Measurements from ENCODE around the gene MICAL2. TPM values are rescaled to one million over a fixed set of nuclear protein-coding genes. Genes with fewer than 3 reads are reported as not detected.

The MICAL2 gene
- total and polyA plus RNA-seq, 10 of the 15 experiments (the other 5 are each of a cell fraction or from before 2014, with no cell fraction given) = 0.90 to 5.6 (median 2.4) TPM

GRCh38 chr11:12237381-12237784 is 127.0 kb downstream of the MICAL2 start:
- Histone ChIP-seq H3K4me3 (no peak overlapping the region), H2AFZ (ENCODE audit: control insufficient read depth, low read depth, low read length) (no peak overlapping the region), H3K4me1 (ENCODE audit: control insufficient read depth, insufficient read depth, low read length) (peaks cover 7% of the 10 kb centered on the region), H4K20me1 (ENCODE audit: control insufficient read depth, insufficient read depth) (no peaks in the 10 kb centered on the region), H3K79me2 (ENCODE audit: control insufficient read depth, insufficient read depth, low read length) (no peaks in the 10 kb centered on the region), H3K27me3 (replicated peaks in 1 of 2; ENCODE audit: control insufficient read depth in 2 of 2, insufficient read depth in 2 of 2, low read length in 1 of 2) (no peaks in the 10 kb centered on the region; a peak in 1 of 4 replicates), H3K36me3 (ENCODE audit: control insufficient read depth in 2 of 2, insufficient read depth in 2 of 2, low read length in 1 of 2) (no peaks in the 10 kb centered on the region), H3K9ac (ENCODE audit: control insufficient read depth, insufficient read depth, low read length) (no peak overlapping the region), H3K4me2 (ENCODE audit: control insufficient read depth, insufficient read depth) (no peak overlapping the region), H3K9me3 (replicated peaks; ENCODE audit: control insufficient read depth, insufficient read depth, low read length) (no peaks in the 10 kb centered on the region), H3K27ac (ENCODE audit: control insufficient read depth, insufficient read depth) (no peak overlapping the region)
- RAD21 ChIA-PET (ENCODE audit: unreplicated experiment) = interaction anchor here (0.6 to 3.7 kb wide), 11 partner anchors 31 to 190 kb away, joined by 3 to 22 read pairs (median 4); no protein-coding TSS in a partner anchor
- in situ Hi-C loops (cut with MboI) = loop anchor here (5.0 kb wide), 1 partner anchor 190 kb away; no protein-coding TSS in a partner anchor
- no peak for FAIRE-seq
- CTCF ChIA-PET = interaction anchor here (0.8 to 8.3 kb wide), 23 partner anchors 9 to 197 kb away, joined by 3 to 104 read pairs (median 6); no protein-coding TSS in a partner anchor
- no peak for ATAC-seq
- intact Hi-C loops (cut with micrococcal nuclease; ENCODE audit: unreplicated experiment) = loop anchor here (2.0 kb wide), 2 partner anchors 45 to 115 kb away; no protein-coding TSS in a partner anchor
- 45% methylated on average over 3 of the region's 3 CpGs for WGBS (ENCODE audit: insufficient coverage, insufficient replicate concordance, low lambda C conversion rate, missing lambda C conversion rate)
- SMC1A ChIA-PET (ENCODE audit: uncharacterized antibody, unreplicated experiment) = interaction anchor here (0.6 to 3.1 kb wide), 20 partner anchors 13 to 1200 kb away, joined by 3 to 26 read pairs (median 6); no protein-coding TSS in a partner anchor
- no TSS peak for BruUV-seq (replicated peaks)
- DNase-seq (ENCODE audit: low read depth, low spot score) = no peak
- POLR2A ChIA-PET = interaction anchor here (0.5 kb wide), 1 partner anchor 59 kb away, joined by 3 read pairs; no protein-coding TSS in a partner anchor
- TF ChIP-seq NBN (IDR thresholded peaks at IDR 0.05) = no peak
- TF ChIP-seq TCF3 (IDR thresholded peaks at IDR 0.05; ENCODE audit: borderline replicate concordance, insufficient read depth, low read depth, low read length) = no peak
- TF ChIP-seq ESRRA (IDR thresholded peaks at IDR 0.05; ENCODE audit: low read length) = no peak
- TF ChIP-seq REST (IDR thresholded peaks at IDR 0.05; ENCODE audit: low read depth, low read length) = no peak
- no peak for TF ChIP-seq KDM1A (IDR thresholded peaks at IDR 0.05; ENCODE audit: borderline replicate concordance)
- no peak for TF ChIP-seq DPF2 (IDR thresholded peaks at IDR 0.05)
- no peak for TF ChIP-seq CBFB (IDR thresholded peaks at IDR 0.05; ENCODE audit: low read depth)
